GM18526 (cell line): Measurements from ENCODE around the gene PRSS57.

Experiments used
- POLR2A ChIP-seq: IDR thresholded peaks from 3 replicates; pipeline ENCODE4 v1.6.1; 2011; ENCODE audit not compliant: insufficient read length; ENCODE audit errors: extremely low read depth

The PRSS57 gene

DNA sequence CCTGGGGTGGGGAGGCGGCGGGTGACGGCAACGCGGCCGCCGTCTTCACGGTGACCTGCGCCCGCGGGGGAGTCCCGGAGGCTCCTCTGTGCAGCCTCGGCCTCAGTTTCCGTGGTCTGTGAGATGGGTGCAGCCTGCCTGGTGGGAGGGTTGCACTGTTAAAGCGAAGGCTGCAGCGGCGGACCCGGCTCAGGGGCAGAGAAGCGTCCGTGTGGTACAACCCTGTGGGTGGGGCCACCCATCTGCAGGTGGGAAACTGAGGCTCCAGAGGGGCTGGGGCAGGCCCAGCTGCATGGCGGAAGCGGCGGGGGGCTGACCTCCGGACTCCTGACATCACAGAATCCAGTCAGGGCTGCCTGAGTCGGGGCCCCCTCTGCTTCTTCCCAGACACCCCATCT, 55.1 kb downstream of the PRSS57 start:
- no peak for TF ChIP-seq POLR2A

DNA sequence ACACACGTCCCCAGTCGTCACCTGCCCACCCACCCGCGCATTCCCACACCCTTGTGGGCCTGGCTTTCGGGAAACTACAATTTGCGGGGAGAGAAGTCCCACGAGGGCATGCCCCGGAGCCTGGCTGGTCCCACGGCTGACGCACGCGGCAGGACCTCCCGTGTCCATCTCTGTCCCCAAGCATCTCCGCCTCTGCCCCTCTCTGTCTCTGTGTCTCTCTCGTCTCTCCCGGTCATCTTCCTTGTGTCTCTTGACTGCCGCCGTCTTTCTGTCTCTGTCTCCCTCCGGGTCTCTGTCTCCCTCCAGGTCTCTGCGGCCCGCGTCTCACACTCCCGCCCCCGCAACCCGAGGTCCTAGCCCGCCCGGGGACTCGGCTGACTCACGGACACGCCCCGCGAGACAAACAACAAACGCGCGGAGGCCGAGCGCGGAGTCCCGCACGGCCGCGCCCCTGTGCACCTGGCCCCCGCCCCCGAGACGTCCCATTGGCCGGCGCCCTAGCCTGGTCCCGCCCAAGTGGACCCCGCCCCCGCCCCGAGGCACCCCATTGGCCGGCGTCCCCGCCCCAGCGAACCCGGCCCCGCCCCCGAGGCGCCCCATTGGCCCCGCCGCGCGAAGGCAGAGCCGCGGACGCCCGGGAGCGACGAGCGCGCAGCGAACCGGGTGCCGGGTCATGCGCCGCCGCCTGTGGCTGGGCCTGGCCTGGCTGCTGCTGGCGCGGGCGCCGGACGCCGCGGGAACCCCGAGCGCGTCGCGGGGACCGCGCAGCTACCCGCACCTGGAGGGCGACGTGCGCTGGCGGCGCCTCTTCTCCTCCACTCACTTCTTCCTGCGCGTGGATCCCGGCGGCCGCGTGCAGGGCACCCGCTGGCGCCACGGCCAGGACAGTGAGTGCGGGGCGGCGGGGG, 55.7 kb downstream of the PRSS57 start, which contains the start of gene FGF22:
Gene FGF22, plus strand, starts transcription at position 627 of the 908 bp plus-strand sequence. Its CDS starts 47 bp downstream, at position 674.
- no peak for TF ChIP-seq POLR2A

DNA sequence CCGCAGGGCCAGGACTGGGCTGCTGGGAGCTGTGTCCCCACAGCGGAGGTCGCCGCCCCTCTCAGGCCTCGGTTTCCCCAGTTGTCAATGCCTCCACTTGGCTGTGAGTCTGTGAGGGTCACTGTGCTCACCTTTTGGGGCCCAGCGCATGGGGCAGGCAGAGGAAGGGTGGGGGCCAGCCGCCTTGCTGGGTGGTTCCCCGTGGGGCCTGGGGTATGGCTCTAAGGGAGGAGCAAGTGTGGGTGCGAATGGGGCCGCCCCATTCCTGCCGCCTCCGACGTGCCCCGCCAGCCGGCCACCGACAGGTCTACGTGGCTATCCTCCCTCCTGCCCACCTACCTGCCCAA, 56.4 kb downstream of the PRSS57 start:
- TF ChIP-seq POLR2A, result no peak
